Stimulated activated naive CD8-positive, alpha-beta T cell treated with anti-CD3 and anti-CD28 coated beads, Interleukin-15, Interleukin-2, amounts not matched to agents 100 U/mL and 50 U/mL, for 24 hours (primary cell): ENCODE results near the gene TTC34.

Experiments
- ATAC-seq: fragments of 150-1000 bp; cut with Tn5 transposase; one replicate; pipeline ENCODE4 v1.10.0; 2021
- DNase-seq: peaks from one replicate; pipeline ENCODE4 v3.0.0; 2021

Gene TTC34

DNA sequence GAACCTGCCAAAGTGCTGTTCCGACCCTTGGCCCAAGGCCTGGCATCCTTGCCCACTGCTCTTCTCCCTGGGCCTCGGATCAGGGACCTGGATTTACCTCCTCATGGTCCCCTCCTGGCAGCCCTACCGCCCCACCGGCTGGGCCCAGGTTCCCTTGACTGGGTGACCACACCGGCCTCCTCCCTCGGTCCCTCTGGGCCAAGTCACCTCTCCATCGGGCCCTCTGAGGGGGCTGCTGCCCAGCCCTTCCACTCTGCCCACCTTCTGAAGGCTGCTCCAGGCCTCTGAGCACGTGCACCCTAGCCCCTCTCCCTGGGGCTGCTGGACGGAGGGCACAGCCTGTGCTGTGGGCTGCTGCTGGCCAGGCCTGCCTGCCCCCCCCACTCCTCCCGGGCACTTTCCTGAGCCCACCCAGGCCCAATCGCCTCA, 159.3 kb downstream of the TTC34 start:
- DNase-seq (no peak), ATAC-seq (no peak)

DNA sequence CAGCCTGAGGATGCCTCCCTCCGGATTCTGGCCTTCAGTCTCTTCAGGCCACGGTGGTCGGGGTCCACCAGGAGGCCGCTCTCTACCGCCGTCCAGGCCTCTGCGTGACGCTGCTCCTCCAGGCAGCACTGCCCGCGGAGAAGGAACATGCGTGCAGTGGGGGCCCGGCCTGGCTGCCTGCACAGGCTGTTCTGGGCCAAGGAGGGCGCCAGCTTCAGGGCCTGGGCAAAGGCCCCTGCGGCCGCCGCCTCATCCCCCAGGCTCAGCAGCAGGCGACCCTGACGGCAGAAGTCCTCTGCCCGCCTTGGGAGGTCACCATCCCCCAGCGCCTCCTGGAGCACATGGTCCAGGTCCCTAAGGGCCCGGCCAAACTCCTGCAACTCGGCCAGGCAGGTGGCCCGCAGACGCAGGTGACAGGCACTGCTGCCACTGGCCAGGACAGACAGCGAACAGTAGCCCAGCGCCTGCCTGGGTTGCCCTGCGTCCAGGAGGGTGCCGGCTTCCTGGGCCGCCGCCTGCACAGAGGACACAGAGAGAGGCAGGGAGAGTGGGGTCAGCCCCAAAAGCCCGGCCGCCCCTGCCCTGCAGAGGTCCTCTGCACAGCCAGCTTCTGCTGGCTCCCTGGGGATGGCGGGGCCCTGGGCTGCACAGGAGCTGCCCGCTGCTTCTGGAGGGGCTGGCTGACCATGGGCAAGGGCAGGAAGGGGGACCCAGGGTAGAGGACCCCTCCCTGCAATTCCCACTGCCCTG, 159.9 kb downstream of the TTC34 start:
- DNase-seq, result no peak
- ATAC-seq, result no peak

DNA sequence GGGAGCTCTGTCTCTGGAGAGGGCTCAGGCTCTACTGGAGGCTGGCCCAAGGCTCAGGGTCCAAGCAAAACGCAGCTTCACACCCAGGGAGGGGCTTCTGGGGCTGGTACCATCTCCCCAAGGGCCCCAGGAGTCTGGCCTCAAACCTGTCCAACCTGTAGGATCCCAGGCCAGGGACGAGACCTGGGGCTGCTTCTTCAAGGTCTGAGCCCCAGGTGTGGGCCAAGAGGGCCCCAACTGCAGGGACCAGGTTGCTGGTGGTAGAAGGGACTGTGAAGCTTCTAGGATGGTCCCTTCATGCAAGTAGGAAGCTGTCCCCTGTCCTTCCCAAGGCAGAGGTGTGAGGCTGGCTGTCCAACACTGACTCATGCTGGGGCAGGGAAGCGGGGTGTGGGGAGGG, 160.9 kb downstream of the TTC34 start:
- DNase-seq, result no peak
- ATAC-seq, result no peak

DNA sequence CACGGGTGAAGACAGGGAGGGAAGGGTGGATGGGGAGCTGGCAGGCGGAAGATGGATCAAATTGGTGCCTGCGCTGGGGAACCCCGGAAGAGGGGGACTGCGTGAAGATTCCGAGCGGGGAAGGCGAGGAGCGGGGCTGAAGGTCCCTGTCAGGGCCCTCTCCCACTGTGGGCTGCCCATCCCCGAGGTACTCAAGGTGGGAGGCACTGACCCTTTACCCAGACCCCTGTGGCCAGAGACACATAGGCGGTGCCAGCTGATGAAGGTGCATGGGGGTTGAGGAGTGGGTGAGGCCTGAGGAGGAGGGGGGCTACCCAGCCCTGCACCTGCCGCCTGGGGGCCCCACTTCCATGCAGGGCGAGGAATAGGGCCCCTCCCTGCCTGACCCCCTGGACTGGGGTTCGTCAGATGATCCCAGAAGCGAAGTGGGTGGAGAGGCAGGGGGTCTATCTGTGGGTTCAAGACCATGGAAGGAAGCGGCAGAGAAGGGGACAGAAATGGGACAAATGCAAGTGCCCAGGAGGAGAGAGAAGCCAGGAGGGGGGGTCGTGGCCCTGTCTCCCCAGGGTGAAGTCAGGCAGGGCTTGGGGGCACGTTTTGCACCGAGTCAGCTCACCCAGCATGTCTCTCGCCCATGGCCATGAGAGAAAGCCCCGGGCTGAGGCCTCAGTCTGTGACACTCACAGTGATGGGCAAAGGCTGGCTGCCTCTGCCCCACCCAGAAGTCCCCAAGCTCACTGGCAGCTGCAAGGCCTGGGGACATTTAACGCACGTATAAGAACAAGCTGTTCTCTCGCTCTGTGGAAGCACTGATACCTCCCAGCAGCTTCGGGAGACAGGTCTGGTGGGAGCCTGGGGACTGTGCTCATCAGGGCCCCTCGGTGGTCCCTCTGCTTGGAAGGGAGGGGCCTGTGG, 161.6 kb downstream of the TTC34 start:
- ATAC-seq (no peak), DNase-seq (no peak)

DNA sequence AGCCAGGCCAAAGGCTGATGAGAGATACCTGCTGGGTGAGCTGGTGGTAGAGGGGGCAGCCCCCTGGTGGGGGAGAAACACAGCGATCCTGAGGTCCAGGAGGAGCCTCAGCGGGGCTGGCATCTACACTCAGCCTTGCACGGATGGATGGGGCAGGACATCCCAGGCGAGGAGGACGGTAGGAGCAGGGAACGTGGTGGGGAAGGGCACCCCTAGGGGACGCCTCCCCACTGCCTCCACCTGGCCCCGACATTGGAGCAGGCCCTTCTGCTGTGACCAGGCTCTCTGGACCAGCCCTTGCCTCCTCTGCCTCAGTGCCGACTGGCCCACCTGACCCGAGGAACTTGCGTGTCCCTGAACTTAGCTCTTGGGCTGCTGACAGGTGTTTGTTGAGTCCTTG, 162.3 kb downstream of the TTC34 start:
- ATAC-seq (no peak), DNase-seq (no peak)

DNA sequence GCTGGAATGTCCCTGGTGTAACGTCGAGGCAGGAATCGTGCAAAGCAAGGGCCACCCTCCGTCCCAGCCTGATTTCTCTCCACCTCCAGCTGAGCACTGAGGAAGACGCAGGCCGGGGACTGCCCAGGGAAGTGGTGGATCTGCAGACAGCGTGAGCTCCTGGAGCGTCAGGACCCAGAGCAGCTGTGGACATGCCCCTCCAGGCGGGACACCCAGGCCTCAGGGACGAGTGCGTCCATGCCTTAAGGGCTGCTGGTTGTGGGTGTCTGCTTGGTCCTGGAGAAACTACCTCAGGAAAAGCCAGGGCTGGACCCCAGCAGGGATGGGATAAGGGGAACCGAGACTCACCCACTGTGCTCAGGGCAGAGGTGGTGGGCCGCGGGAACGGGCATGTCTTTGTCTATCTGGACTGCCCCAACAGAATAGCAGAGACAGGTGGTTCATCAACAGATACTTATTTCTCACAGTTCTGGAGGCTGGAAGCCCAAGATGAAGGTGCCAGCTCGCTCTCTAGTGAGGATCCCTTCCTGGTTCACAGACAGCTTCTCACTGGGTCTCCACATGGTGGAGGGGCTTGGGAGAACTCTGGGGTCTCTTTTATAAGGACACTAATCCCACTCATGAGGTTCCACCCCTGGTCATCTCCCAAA, 162.9 kb downstream of the TTC34 start:
- ATAC-seq, result no peak

DNA sequence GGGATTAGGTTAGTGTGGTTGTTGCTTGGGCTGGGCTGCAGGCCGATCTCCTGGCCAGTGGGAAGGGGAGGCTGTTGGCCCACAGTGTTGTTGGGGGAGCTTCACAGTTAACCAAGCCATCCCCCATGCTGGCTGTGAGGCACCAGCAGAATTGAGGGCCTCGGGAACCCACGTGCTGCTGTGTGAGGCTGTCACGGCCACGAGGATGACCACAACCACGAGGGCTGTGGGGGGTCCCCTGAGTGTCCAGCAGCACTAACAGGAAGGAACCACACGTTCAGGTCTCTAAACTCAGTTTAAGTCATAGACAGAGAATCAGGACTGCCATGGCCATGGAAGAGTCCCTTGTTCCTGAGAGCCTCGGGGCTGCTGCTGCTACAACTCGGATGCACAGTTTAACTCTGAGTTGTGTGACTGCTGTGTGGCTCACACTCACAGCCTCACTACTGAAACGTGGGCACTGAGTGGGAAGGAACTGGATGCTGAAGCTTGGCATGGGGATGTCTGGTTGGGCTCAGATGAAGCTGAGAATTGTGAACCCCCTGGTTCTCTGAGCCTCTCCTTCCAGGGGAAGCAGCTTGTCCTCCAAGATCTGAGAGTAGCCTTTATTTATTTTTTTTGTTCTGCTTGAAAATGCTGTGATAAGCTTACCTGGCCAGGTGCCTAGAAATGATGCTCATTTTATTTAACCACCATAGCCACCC, 163.9 kb downstream of the TTC34 start:
- ATAC-seq, result no peak

More for the DNA sequence above, 162.9 kb downstream of the TTC34 start:
- no peak for DNase-seq

DNA sequence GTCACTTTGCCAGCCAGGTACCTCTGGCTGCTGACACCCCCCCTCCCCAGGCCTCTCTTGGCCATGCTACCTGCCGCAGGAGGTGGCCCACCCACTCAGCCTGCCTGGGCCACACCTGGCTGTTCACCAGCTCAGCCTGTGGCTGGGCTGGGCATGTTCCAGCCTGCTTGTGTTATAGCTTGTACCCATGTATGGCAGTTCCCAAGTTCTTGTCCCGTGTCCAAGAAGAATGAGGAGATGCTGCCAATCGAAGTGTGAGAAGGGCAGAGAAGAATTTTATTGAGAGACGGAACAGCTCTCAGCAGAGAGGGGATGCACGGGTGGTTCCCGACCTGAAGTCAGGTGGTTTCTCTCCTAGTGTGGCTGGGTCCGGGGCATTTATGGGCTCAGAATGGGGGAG, 164.8 kb downstream of the TTC34 start:
- ATAC-seq, result no peak

More for the DNA sequence above, 163.9 kb downstream of the TTC34 start:
- no peak for DNase-seq

DNA sequence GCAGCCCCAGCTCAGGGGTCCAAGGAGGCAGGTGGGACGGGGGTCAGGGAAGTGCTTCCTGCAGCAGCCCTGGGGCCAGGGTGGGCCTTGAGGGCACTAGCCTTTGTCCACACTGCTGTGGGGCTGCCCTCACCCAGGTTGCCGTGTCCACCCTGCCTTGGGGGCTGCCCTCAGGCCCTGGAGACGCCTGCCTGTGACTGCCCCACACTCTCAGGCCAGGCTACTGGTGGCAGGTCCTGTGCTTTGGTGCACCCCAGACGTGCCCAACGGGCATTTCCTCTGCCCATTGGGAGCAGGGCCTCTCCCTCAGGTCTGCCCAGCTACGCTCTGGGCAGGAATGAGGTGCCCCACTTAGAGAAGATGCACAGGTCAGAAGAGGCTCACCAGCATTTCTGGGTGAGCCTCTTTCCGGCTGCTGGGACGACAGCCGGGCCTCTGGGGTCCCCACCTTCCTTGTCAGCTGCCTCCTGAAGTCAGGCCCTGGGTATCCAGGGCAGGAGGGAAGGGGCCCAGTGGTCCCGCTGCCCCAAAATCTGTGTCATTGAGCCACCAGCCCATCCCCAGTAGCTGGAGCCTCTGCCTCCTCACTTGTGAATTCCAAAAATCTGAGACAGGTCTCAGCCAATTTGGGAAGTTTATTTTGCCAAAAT, 166.0 kb downstream of the TTC34 start:
- DNase-seq (no peak), ATAC-seq (no peak)

More for the DNA sequence above, 164.8 kb downstream of the TTC34 start:
- no peak for DNase-seq

DNA sequence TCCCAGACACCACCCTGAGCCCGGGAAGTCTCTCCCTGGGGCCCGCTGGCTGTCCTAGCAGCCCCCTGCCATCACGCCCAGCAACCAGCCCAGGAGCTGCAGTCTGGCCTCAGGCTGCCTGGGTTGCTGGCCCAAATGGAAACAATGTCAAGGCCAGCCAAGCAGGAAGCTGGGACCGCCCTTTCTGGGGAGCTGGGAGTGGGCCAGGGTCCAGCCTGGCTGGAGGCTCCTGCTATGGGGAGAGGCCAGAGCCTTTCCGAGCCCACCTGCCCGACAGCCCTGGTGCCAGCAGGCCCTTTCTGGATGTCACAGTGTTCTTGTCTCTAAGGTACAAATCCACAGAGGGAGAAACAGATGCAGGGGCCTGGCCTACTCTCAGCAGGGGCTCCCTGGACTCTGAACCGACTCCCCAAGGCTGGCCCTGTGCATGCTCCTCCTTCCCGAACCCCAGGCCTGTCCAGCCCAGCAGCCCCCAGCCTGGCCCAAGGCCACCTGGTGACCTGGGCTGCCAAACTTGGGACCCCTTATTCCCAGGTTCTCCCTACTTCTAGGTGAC, 167.5 kb downstream of the TTC34 start:
- DNase-seq (no peak), ATAC-seq (no peak)

DNA sequence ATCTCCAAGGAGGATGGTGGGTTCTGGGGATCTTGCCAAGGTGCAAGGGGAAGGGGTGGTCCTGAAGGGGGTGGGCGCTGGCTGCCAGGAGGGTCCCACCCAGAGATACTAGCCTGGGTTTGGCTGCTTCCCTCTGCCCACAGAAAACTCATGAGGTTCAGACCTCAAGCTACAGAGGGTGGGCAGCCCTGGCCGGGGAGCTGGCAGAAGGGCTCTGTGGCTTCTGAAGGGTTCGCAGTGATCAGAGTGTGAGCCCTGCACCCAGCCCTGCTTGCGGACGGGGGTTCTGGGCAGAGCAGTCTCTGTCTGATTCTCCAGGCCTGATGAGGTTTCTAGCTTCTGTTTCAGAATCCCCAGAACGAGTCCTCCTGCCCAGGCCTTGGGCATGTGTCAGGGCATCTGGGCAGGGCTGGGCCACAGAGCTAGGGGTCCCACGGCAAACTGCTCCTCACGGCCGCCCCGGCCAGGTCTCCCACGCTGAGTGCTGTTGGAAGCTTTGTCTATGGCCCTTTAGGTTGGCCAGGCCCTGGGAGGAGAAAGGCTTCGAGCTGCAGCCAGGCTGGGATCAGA, 168.0 kb downstream of the TTC34 start:
- DNase-seq (no peak), ATAC-seq (no peak)

DNA sequence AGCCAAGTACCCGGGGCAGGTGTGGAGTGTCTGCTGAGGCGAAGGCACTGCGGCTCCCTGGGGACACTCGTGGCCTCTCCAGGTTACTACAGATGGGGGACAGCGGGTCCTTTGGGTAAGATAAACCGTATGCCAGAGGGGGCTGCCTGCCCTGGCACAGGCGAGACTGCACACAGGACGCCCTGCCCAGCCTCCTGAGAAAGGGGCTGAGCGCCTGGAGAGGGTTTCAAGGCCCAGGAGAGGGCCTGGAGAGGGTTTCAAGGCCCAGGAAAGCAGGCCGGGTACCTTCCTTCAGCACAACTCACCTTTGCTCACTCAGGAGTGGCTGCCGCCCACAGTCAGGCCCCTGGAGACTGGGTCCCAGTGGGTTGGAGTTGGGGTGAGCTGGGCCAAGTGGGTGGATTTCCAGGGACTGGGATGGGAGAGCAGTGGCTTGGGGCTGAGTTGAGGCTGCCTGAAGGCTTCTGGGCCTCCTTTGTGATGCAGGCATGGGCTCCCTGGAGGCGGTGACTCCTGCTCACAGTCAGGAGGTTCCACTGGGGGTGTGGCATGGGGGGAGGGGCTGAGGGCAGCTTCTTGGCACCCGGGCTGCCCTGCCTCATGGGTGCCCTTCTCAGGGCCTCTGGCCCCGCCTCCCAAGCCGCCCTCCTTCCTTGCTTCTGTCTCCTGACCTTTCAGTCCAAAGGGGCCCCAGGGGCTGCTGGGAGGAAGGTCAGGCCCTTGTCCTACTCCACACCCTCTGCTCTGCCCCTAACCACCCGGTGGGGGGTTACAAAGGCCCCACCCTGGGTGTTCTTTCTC, 168.7 kb downstream of the TTC34 start, which contains the start of gene MMEL1:
TSS of gene MMEL1 (minus strand) at position 456 of the 801 bp plus-strand sequence. CDS start 3,532 bp downstream, outside the sequence.
- DNase-seq (no peak), ATAC-seq (no peak)

DNA sequence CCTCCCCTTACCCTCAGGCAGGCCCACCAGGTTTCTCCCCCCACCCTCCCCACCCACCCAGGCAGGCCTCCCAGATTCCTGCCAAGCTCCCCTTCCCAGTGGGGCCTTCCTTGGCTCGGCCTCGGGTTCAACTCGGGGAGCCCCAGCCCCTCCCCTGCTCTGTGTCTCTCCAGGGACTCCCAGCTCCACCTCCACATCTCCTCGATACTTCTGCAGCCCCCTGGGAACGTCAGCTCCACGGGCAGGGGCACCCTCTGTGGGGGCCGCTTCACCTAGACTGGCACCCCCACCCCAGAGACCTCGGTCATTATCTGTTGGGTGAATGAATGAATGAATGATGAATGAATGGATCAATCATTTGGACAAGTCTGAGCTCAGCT, 169.5 kb downstream of the TTC34 start:
- ATAC-seq, result no peak
- DNase-seq, result no peak

DNA sequence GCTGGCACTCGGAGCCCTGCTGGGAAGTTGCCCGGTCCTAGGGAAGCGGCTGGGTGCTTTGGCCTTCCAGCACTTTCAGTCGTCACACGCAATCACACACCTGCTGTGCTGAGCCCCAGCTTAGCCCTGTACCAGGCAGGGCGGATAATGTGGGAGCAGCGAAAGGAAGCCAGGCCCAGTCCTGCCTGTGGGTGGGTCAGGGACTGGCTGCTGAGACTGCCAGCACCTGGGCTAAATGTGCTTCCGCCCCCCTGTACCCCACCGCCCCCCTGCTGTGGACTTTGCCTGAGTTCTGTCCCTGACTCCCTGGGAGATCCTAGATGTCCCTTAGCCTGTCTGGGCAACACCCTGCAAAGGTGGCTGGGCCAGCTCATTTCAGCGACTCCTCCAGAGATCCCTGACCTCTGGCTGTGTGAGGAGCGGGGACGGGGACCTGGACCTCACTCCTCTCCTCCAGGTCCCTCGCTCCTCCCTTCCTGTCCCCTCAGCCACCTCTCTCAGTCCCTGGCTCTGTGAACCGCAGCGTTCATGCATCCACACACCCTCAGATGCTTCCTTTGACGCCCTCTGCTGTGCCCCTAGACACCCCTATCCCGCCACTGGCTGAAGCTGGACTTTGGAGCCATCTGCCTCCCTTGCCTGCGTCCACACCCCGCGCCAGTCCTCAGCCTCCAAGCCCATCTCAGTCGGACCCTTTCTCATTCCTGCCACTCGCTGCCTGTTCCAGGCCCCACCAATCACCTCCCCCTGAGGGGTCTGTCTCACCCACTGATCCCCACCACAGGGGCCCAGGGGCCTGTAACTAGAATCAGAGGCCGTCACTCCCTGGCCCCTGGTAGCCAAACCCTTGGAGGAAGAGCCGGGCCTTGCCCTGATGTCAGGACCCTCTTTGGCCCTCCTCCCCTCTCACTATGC, 170.1 kb downstream of the TTC34 start:
- DNase-seq, result no peak
- ATAC-seq, result no peak

DNA sequence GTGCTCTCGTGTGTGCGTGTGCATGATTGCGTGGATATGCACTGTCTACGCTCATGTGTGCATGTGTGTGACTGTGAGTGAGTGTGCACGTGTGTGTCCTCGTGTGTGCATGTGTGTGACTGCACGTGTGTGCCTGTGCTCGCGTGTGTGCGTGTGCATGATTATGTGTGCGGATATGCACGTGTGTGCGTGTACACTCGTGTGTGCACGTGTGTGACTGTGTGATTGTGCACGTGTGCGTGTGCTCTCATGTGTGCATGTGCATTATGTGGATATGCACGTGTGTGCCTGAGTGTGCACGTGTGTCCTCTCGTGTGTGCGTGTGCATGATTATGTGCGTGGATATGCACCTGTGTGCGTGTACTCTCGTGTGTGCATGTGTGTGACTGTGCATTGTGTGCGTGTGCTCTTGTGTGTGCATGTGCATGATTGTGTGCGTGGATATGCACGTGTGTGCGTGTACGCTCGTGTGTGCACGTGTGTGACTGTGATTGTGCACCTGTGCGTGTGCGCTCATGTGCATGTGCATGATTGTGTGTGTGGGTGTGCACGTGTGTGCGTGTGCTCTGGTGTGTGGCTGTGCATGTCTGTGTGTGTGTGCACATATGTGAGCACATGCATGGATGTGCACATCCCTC, 170.9 kb downstream of the TTC34 start:
- no peak for ATAC-seq
- DNase-seq, result no peak

DNA sequence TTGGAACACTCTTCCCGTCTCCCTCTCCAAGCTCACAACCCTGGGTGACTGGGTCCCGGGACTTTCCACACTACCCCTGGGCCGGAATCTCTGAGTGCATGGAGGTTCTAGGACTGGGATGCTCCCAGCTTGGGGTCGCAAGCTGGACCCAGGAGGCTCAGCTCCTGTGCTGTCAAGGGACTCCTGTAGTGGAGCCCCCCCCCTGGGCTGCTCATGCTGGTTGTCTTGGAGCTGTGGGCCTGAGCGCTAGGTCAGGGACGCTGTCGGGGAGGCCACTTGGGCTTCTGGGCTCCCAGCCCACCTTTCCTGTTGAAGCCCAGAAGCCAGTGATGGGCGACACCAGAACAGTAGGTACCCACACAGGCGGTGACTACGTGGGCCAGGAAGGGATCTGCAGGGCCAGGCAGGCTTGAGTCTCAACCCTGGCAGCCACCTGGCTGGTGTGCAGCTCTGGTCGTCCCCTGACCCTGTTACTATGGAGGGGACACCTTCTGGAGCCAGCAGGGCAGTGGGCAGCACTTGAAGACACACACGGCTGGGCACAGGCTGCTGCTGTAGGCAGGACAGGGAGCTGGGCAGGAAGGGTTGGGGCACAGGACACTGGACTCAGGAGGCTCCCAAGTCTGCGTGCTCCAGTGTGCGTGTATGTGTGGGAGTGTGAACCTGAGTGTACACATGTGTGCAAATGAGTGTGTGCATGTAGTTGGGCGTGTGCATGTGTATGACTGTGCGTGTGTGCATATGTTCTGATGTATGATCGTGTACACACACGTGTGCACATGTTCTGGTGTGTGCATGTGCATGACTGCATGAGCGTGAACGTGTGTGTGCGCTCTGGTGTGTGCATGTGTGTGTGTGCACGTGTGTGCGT, 171.6 kb downstream of the TTC34 start:
- no peak for ATAC-seq
- no peak for DNase-seq

DNA sequence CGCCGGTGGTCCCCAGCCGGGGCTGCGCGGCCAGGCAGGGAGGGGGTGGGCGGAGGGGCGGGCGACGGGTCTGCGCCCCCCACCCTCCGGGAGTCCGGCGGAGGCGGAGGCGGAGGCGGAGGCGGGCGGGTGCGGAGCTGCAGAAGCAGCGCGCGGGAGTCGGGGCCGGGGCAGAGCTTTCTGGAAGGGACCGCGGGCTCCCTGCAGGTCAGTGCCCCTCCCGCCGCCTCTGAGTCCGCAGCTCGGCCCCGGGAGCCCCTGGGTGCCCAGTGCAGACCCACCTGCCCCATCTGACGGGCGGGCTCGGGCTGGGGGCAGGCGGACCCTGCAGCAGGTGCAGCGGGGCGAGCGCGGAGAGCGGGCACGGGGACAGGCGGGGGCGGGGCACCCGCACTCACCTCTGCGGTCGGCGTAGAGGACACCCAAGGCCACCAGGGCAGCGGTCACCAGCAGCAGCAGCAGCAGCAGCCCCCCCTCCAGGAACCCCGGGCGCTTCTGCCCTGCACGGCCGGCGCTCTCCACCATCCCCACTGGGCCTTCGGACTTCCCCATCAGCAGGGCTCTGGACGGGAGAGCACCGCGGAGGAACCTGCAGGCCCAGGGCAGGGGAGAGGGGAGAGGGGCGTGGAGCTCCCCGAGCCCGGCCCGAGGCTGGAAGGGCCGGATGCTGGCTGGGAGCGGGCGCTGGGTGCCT, 172.4 kb downstream of the TTC34 start:
- no peak for ATAC-seq

More for the DNA sequence above, 172.4 kb downstream of the TTC34 start:
- no peak for DNase-seq
